ENCODE results near the gene SLC44A5. TPM values are rescaled to one million over a fixed set of nuclear protein-coding genes. Genes with fewer than 3 reads are reported as not detected.

The SLC44A5 gene
- total RNA-seq, 2 donors from 2014 or later: 3.6 to 5.4 TPM

GRCh38 chr1:75353051-75353450 lies 257.9 kb downstream of the SLC44A5 start:
- Histone ChIP-seq H3K4me3 (no peak overlapping the region), H3K36me3 (replicated peaks in 1 of 2; ENCODE audit: insufficient read depth in 1 of 2, low read depth in 2 of 2) (no peaks in the 10 kb centered on the region), H3K27ac (no peak overlapping the region), H3K27me3 (no peaks in the 10 kb centered on the region), H3K4me1 (no peaks in the 10 kb centered on the region), H3K9me3 (no peaks in the 10 kb centered on the region)
- intact Hi-C loops (cut with DNase I): no loop called here
- TF ChIP-seq POLR2A (IDR thresholded peaks at IDR 0.05) (no peak), CTCF (IDR thresholded peaks at IDR 0.05) (no peak)
- ATAC-seq (no peak), DNase-seq (no peak)
- 46 to 50% methylated on average over 2 of the region's 2 CpGs for WGBS, 2 donors

GRCh38 chr1:75345538-75346292 lies 265.2 kb downstream of the SLC44A5 start:
- no peak for DNase-seq
- H3K4me3 ChIP-seq: no peak overlapping the region
- H3K36me3 ChIP-seq (replicated peaks in 1 of 2; ENCODE audit: insufficient read depth in 1 of 2, low read depth in 2 of 2): no peaks in the 10 kb centered on the region
- no peaks in the 10 kb centered on the region for H3K27me3 ChIP-seq
- no peaks in the 10 kb centered on the region for H3K4me1 ChIP-seq
- WGBS, 2 donors: 66 to 70% methylated on average over 2 of the region's 2 CpGs
- no peaks in the 10 kb centered on the region for H3K9me3 ChIP-seq
- no peak for ATAC-seq
- intact Hi-C loops (cut with DNase I): no loop called here
- no peak for TF ChIP-seq CTCF (IDR thresholded peaks at IDR 0.05)
- no peak for TF ChIP-seq POLR2A (IDR thresholded peaks at IDR 0.05)
- no peak overlapping the region for H3K27ac ChIP-seq

GRCh38 chr1:75342786-75343185 lies 268.1 kb downstream of the SLC44A5 start:
- DNase-seq: no peak
- Histone ChIP-seq H3K27me3 (no peaks in the 10 kb centered on the region), H3K4me3 (no peak overlapping the region), H3K27ac (no peak overlapping the region), H3K36me3 (replicated peaks in 1 of 2; ENCODE audit: insufficient read depth in 1 of 2, low read depth in 2 of 2) (no peaks in the 10 kb centered on the region), H3K4me1 (no peaks in the 10 kb centered on the region), H3K9me3 (no peaks in the 10 kb centered on the region)
- no peak for TF ChIP-seq CTCF (IDR thresholded peaks at IDR 0.05)
- no peak for TF ChIP-seq POLR2A (IDR thresholded peaks at IDR 0.05)
- intact Hi-C loops (cut with DNase I): no loop called here
- ATAC-seq: no peak
- WGBS, 2 donors: 61 to 71% methylated on average over 4 of the region's 4 CpGs

GRCh38 chr1:75341537-75341936 lies 269.4 kb downstream of the SLC44A5 start:
- no peaks in the 10 kb centered on the region for H3K36me3 ChIP-seq (replicated peaks in 1 of 2; ENCODE audit: insufficient read depth in 1 of 2, low read depth in 2 of 2)
- WGBS, 2 donors: 65 to 82% methylated on average over 3 of the region's 3 CpGs
- H3K9me3 ChIP-seq: no peaks in the 10 kb centered on the region
- ATAC-seq (no peak), DNase-seq (no peak)
- intact Hi-C loops (cut with DNase I): no loop called here
- no peaks in the 10 kb centered on the region for H3K4me1 ChIP-seq
- H3K27me3 ChIP-seq: no peaks in the 10 kb centered on the region
- H3K27ac ChIP-seq: no peak overlapping the region
- no peak overlapping the region for H3K4me3 ChIP-seq
- TF ChIP-seq CTCF (IDR thresholded peaks at IDR 0.05): no peak
- TF ChIP-seq POLR2A (IDR thresholded peaks at IDR 0.05): no peak
